ENCODE measurements around the gene ABCA4.

ABCA4 gene

DNA sequence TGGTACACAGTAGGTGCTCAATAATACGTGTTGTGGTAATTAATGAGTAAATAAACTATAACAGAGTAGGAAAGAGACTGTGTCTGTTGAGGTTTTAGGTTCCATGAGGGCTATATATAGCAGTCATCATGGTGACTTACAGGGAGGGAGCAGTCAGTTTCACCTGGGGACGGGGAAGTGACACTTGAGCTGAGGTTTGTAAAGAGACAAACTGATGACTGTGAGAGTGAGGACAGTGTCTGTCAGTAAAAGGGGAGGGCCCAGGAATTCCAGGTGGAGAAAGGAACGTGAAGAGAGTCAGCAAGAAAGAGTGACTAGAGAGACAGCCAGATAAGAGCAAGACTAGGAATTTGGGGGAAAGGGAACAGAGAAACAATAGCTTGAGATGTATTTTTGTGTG, 30.2 kb downstream of the ABCA4 start:
- ChIA-PET CTCF (interaction anchor here (0.6 to 0.7 kb wide), 3 partner anchors 41 to 1880 kb away, joined by 3 to 5 read pairs (median 3); no protein-coding TSS in a partner anchor), POLR2A (ENCODE audit: low non-redundant PET) (interaction anchor here (0.6 kb wide), 1 partner anchor 13 kb away, joined by 3 read pairs; no protein-coding TSS in a partner anchor)
- DNase-seq (ENCODE audit: low spot score), result no peak
- TF ChIP-seq, protein P1, sequence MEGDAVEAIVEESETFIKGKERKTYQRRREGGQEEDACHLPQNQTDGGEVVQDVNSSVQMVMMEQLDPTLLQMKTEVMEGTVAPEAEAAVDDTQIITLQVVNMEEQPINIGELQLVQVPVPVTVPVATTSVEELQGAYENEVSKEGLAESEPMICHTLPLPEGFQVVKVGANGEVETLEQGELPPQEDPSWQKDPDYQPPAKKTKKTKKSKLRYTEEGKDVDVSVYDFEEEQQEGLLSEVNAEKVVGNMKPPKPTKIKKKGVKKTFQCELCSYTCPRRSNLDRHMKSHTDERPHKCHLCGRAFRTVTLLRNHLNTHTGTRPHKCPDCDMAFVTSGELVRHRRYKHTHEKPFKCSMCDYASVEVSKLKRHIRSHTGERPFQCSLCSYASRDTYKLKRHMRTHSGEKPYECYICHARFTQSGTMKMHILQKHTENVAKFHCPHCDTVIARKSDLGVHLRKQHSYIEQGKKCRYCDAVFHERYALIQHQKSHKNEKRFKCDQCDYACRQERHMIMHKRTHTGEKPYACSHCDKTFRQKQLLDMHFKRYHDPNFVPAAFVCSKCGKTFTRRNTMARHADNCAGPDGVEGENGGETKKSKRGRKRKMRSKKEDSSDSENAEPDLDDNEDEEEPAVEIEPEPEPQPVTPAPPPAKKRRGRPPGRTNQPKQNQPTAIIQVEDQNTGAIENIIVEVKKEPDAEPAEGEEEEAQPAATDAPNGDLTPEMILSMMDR (conservative IDR thresholded peaks at IDR 0.05; ENCODE audit: low read depth), result no peak
- H3K27ac ChIP-seq, result no peak overlapping the region

DNA sequence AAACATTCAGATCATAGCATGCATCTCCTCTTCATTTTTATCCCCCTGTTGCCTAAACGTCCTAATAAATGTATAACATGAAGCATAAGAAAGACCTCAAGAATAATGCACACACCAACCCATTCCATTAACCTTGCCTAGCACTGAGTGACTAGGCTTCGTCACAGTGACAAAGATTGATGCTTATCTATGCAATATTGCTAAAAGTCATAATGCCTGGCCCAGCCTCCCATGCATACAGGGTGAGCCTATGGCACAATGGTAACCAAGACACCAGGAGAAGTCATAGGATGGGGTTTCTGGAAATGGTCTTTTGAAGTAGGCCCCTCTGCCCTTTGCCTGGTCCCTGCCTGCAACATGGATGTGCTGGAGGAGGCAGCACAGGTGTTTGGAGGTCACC, 33.8 kb downstream of the ABCA4 start:
- TF ChIP-seq, protein P1 (conservative IDR thresholded peaks at IDR 0.05; ENCODE audit: low read depth), result no peak
- CTCF ChIA-PET, result no interaction called here
- POLR2A ChIA-PET (ENCODE audit: low non-redundant PET), result no interaction called here
- no peak for DNase-seq (ENCODE audit: low spot score)
- H3K27ac ChIP-seq, result no peak overlapping the region

DNA sequence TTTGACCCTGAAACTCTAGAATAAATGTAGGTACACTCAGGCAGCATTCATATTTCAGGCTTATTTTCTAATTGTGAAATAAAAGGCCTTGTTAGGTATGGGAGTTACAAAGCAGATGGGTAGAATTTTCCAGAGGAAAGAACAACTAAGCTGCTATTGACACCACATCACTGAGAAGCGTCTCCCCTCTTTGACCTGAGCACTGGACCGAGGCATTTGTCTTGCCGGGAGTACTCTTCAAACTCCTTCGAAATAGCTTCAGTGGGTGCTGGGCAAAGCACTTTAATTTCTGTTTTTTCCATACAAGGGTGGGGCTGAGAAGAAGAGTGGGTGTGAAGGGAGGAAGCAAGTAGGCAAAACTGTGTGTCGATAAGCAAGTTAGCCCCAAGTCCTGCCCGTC, 36.4 kb downstream of the ABCA4 start:
- TF ChIP-seq, protein P1 (conservative IDR thresholded peaks at IDR 0.05; ENCODE audit: low read depth), result no peak
- ChIA-PET POLR2A (ENCODE audit: low non-redundant PET) (no interaction called here), CTCF (no interaction called here)
- no peak for DNase-seq (ENCODE audit: low spot score)
- H3K27ac ChIP-seq, result no peak overlapping the region

DNA sequence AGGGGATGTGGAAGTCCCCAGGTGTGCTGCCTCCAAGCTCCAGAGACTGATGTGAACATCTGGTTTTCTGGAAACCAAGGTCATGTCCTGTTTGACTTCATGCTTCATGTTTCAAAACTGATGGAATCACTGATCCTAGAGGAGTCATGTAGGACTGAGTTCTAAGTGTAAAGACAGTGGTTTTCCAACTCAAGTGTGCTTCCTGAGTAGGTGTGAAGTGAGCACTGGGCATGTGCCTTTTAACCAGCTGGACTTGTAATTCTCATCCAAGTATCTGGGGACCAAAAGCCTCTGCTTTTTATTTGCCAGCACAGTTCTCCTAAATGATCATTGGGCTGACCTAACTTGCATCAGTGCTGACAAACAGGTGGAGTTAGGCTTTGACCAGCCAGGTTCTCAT, 36.9 kb downstream of the ABCA4 start:
- TF ChIP-seq, protein P1 (conservative IDR thresholded peaks at IDR 0.05; ENCODE audit: low read depth), result no peak
- no peak for DNase-seq (ENCODE audit: low spot score)
- POLR2A ChIA-PET (ENCODE audit: low non-redundant PET), result no interaction called here
- H3K27ac ChIP-seq, result no peak overlapping the region
- CTCF ChIA-PET, result no interaction called here

DNA sequence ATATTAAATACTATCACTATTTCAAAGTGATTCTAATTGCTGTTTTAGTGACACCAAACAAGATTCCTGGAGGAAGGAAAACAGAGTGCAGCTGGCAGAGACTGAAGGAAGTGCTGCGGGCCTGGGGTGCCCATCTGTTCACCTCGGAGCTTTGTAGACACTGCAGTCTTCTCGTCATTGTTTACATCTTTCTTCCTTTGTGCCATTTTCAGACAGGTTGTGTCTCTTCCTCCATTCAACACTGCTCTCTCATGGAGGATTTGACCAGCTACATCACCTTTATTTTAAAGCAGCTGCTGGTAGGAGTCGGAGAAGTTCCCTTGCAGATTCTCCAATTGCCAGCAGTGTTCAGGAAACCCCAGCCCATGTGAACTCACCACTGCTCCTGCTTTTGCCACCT, 37.3 kb downstream of the ABCA4 start:
- no peak overlapping the region for H3K27ac ChIP-seq
- DNase-seq (ENCODE audit: low spot score), result no peak
- CTCF ChIA-PET, result no interaction called here
- TF ChIP-seq, protein P1 (conservative IDR thresholded peaks at IDR 0.05; ENCODE audit: low read depth), result no peak
- POLR2A ChIA-PET (ENCODE audit: low non-redundant PET), result no interaction called here

DNA sequence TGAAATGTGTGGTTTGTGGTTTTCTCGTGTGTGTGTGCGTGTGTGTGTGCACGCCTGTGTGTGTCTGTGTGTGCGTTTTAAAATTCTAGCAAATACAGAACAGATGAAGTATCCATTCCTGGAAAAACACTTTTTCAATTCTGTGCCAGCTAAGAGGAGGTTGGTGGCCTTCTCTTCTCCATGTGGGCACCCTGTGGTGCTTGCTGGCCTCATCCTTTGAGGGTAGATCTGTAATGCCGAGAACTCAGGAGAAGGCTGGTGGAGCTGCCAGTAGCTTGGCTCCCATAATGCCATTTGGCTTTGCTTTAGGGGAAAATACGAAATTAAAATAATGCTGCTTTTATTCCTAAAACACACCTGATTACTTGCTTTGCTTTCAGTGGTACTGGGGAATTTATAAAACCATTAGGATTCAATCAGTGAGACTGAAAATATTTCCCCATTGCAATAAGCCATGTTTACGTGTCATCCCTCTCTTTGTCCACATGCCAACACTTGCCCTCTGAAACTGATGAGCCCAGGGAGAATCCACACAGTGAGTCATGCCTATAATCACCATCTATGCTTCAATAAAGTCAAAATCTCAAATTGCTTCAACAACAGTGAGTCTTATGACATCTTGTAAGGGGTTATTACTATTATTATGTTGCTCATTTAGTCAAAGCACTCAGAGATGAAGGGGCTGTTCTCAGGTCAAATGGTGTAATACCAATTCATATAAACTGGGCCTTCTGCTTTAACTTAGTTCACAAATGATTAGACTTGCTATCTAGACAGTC, 39.2 kb downstream of the ABCA4 start:
- TF ChIP-seq, protein P1 (conservative IDR thresholded peaks at IDR 0.05; ENCODE audit: low read depth), result no peak
- ChIA-PET CTCF (interaction anchor here (0.6 kb wide), 1 partner anchor 56 kb away, joined by 3 read pairs; no protein-coding TSS in a partner anchor), POLR2A (ENCODE audit: low non-redundant PET) (no interaction called here)
- H3K27ac ChIP-seq, result peak overlapping the region; percentile 34; the same call in 1 of the 2 replicates
- peak; percentile 95 for DNase-seq (ENCODE audit: low spot score)

Measured in RWPE1 (cell line).